Stomach (tissue), 4 donors: ENCODE results near the gene ELMO1.

Source experiments
- CTCF ChIP-seq, 7 experiments: fragments of 450-650 bp in 4 of 7; fragments of 200-600 bp in 3 of 7; sonication (generic) in 3 of 7; IDR thresholded peaks; one replicate each; pipeline ENCODE4 v1.5.1; 2016 to 2019; ENCODE audit warnings: antibody characterized with exemption in 7 of 7, control low read depth in 2 of 7, mild to moderate bottlenecking in 1 of 7
- POLR2A ChIP-seq, 4 donors: fragments of 450-650 bp; IDR thresholded peaks; one replicate each; pipeline ENCODE4 v1.6.1; 2016; ENCODE audit warnings: antibody characterized with exemption in 4 of 4, control low read depth in 2 of 4, mild to moderate bottlenecking in 1 of 4, moderate library complexity in 1 of 4

DNA sequence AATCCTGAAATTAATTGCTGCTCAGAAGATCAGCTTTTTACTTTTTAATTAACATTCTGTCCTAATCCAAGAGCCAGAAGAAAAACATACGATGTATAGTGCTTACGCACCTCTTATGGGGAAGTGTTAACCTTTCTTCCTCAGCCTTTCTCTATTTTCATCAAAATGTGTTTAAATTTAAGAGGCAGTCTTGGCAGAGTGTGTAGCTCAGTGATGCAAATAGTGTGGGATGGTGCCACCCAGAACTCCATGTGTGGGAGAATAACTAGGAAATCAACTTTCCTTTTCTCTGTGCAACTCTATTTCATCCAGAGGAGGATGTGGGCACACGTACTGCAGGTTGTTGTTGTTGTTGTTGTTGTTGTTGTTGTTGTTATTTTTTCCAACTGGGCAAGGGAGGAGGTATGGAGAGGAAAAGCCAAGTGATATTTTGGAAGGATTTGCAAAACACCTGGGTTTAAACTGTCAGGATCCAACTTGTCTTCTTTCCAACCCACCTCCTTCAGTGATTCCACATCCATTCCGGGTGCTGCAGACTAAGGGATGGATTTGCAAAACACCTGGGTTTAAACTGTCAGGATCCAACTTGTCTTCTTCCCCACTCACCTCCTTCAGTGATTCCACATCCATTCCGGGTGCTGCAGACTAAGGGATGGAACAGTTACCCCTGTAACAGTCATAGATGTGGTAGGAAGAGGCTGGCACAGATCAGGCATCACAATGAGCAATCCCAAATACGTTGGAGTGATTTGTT lies 19.8 kb downstream of the ELMO1 start:
- TF ChIP-seq POLR2A (IDR thresholded peaks at IDR 0.05): no peak
- TF ChIP-seq CTCF (IDR thresholded peaks at IDR 0.05): no peak
